ENCODE data around the gene ARID1B. TPM values are rescaled to one million over a fixed set of nuclear protein-coding genes. Genes with fewer than 3 reads are reported as not detected.
A peak's percentile ranks its signal among the peaks of the same experiment; 100 is the strongest.

The ARID1B gene
- total RNA-seq, 1 experiment from 2014 or later, result 24.2 TPM

- ATAC-seq, result no peak
- H3K27me3 ChIP-seq (ENCODE audit: low read length), result no peaks in the 10 kb centered on the region
- H4K20me1 ChIP-seq (ENCODE audit: low read length), result no peaks in the 10 kb centered on the region
- peak overlapping the region; percentile 69; the same call in 1 of the 2 replicates for H3K4me2 ChIP-seq (ENCODE audit: low read length)
- no TSS peak for BruUV-seq (replicated peaks)
- ChIA-PET POLR2A (ENCODE audit: unreplicated experiment) (no interaction called here), CTCF (no interaction called here)
- no peaks in the 10 kb centered on the region for H3F3A ChIP-seq (ENCODE audit: low read length, unreplicated experiment)
- no peak overlapping the region for H2AFZ ChIP-seq (ENCODE audit: low read length)
- H3K9me2 ChIP-seq (replicated peaks; ENCODE audit: low read length), result no peaks in the 10 kb centered on the region
- TF ChIP-seq EZH2phosphoT487 (IDR thresholded peaks at IDR 0.05; ENCODE audit: borderline replicate concordance, low read length), result no peak
- TF ChIP-seq EZH2 (IDR thresholded peaks at IDR 0.05; ENCODE audit: low read length, unreplicated experiment), result no peak
- no peak for TF ChIP-seq CTCF (conservative IDR thresholded peaks at IDR 0.05; ENCODE audit: low read depth, low read length)
- no peaks in the 10 kb centered on the region for H3K36me3 ChIP-seq (ENCODE audit: low read depth, low read length)
- intact Hi-C loops (cut with micrococcal nuclease), result loop anchor here (5.0 kb wide), 2 partner anchors 40 to 85 kb away; no protein-coding TSS in a partner anchor
- H3K4me3 ChIP-seq (ENCODE audit: low read length), result no peak overlapping the region
- peak overlapping the region; percentile 61; the same call in 1 of the 2 replicates for H3K27ac ChIP-seq (ENCODE audit: low read length)
- no peaks in the 10 kb centered on the region for H3K9me3 ChIP-seq (ENCODE audit: low read length)
- peaks cover 82% of the 10 kb centered on the region for H3K79me2 ChIP-seq (ENCODE audit: low read length)
- peaks cover 67% of the 10 kb centered on the region for H3K4me1 ChIP-seq (ENCODE audit: insufficient read depth, low read length)
- no peak for DNase-seq
- H3K9ac ChIP-seq (ENCODE audit: low read length), result no peak overlapping the region
Measured at GRCh38 chr6:156952401-156952800, 175.2 kb downstream of the ARID1B start.

GRCh38 chr6:156953127-156953478 lies 175.9 kb downstream of the ARID1B start:
- intact Hi-C loops (cut with micrococcal nuclease), result loop anchor here (5.0 kb wide), 2 partner anchors 39 to 86 kb away; no protein-coding TSS in a partner anchor
- Histone ChIP-seq H4K20me1 (ENCODE audit: low read length) (no peaks in the 10 kb centered on the region), H3K36me3 (ENCODE audit: low read depth, low read length) (no peaks in the 10 kb centered on the region), H3K4me1 (ENCODE audit: insufficient read depth, low read length) (peaks cover 68% of the 10 kb centered on the region), H3F3A (ENCODE audit: low read length, unreplicated experiment) (no peaks in the 10 kb centered on the region), H3K27me3 (ENCODE audit: low read length) (no peaks in the 10 kb centered on the region), H2AFZ (ENCODE audit: low read length) (no peak overlapping the region; the same call in 1 of the 2 replicates), H3K4me2 (ENCODE audit: low read length) (peak overlapping the region; percentile 69), H3K9me2 (replicated peaks; ENCODE audit: low read length) (no peaks in the 10 kb centered on the region), H3K4me3 (ENCODE audit: low read length) (peak overlapping the region; percentile 34; the same call in 1 of the 2 replicates), H3K9me3 (ENCODE audit: low read length) (no peaks in the 10 kb centered on the region), H3K27ac (ENCODE audit: low read length) (peak overlapping the region; percentile 61), H3K9ac (ENCODE audit: low read length) (0 out of 2 replicates have a peak overlapping the region, but pooled peaks have one; percentile 5), H3K79me2 (ENCODE audit: low read length) (peaks cover 82% of the 10 kb centered on the region)
- DNase-seq (no peak), ATAC-seq (no peak)
- BruUV-seq (replicated peaks), result no TSS peak
- CTCF ChIA-PET, result no interaction called here
- POLR2A ChIA-PET (ENCODE audit: unreplicated experiment), result no interaction called here
- TF ChIP-seq EZH2 (IDR thresholded peaks at IDR 0.05; ENCODE audit: low read length, unreplicated experiment) (no peak), EZH2phosphoT487 (IDR thresholded peaks at IDR 0.05; ENCODE audit: borderline replicate concordance, low read length) (no peak), CTCF (conservative IDR thresholded peaks at IDR 0.05; ENCODE audit: low read depth, low read length) (no peak)

- intact Hi-C loops (cut with micrococcal nuclease), result loop anchor here (2.0 to 5.0 kb wide), 3 partner anchors 39 to 86 kb away; no protein-coding TSS in a partner anchor
- peak; percentile 89 for DNase-seq
Measured at GRCh38 chr6:156953479-156954146, 176.4 kb downstream of the ARID1B start.

More at GRCh38 chr6:156953479-156954146, 176.4 kb downstream of the ARID1B start:
- Histone ChIP-seq H3K36me3 (ENCODE audit: low read depth, low read length) (no peaks in the 10 kb centered on the region), H3K79me2 (ENCODE audit: low read length) (peaks cover 81% of the 10 kb centered on the region), H3K4me1 (ENCODE audit: insufficient read depth, low read length) (peaks cover 68% of the 10 kb centered on the region), H3K27me3 (ENCODE audit: low read length) (no peaks in the 10 kb centered on the region), H3K4me2 (ENCODE audit: low read length) (peak overlapping the region; percentile 69), H3K4me3 (ENCODE audit: low read length) (peak overlapping the region; percentile 34; the same call in 1 of the 2 replicates), H2AFZ (ENCODE audit: low read length) (peak overlapping the region; percentile 51; the same call in 1 of the 2 replicates), H3K9me3 (ENCODE audit: low read length) (no peaks in the 10 kb centered on the region), H4K20me1 (ENCODE audit: low read length) (no peaks in the 10 kb centered on the region), H3K27ac (ENCODE audit: low read length) (peak overlapping the region; percentile 61), H3K9ac (ENCODE audit: low read length) (peak overlapping the region; percentile 28; the same call in 1 of the 2 replicates), H3K9me2 (replicated peaks; ENCODE audit: low read length) (no peaks in the 10 kb centered on the region), H3F3A (ENCODE audit: low read length, unreplicated experiment) (no peaks in the 10 kb centered on the region)
- ATAC-seq, result peak; percentile 61
- BruUV-seq (replicated peaks), result no TSS peak
- CTCF ChIA-PET, result no interaction called here
- TF ChIP-seq CTCF (conservative IDR thresholded peaks at IDR 0.05; ENCODE audit: low read depth, low read length) (peak; percentile 41; the same call in 1 of the 2 replicates), EZH2 (IDR thresholded peaks at IDR 0.05; ENCODE audit: low read length, unreplicated experiment) (no peak)
- POLR2A ChIA-PET (ENCODE audit: unreplicated experiment), result interaction anchor here (0.6 to 0.7 kb wide), 3 partner anchors 105 to 202 kb away, joined by 3 to 7 read pairs (median 6); no protein-coding TSS in a partner anchor
